Measurements from ENCODE around the gene NOX4. TPM values are rescaled to one million over a fixed set of nuclear protein-coding genes. Genes with fewer than 3 reads are reported as not detected.

The NOX4 gene
- total RNA-seq, 1 donor from 2014 or later, result 3.3 TPM

- TF ChIP-seq EZH2 (IDR thresholded peaks at IDR 0.05) (no peak), EZH2phosphoT487 (IDR thresholded peaks at IDR 0.05) (no peak)
- TF ChIP-seq, protein P1, sequence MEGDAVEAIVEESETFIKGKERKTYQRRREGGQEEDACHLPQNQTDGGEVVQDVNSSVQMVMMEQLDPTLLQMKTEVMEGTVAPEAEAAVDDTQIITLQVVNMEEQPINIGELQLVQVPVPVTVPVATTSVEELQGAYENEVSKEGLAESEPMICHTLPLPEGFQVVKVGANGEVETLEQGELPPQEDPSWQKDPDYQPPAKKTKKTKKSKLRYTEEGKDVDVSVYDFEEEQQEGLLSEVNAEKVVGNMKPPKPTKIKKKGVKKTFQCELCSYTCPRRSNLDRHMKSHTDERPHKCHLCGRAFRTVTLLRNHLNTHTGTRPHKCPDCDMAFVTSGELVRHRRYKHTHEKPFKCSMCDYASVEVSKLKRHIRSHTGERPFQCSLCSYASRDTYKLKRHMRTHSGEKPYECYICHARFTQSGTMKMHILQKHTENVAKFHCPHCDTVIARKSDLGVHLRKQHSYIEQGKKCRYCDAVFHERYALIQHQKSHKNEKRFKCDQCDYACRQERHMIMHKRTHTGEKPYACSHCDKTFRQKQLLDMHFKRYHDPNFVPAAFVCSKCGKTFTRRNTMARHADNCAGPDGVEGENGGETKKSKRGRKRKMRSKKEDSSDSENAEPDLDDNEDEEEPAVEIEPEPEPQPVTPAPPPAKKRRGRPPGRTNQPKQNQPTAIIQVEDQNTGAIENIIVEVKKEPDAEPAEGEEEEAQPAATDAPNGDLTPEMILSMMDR (IDR thresholded peaks at IDR 0.05), result no peak
- H3K27ac Mint-ChIP-seq, result peak overlapping the region; percentile 90
- Histone ChIP-seq H2AFZ (replicated peaks) (no peak overlapping the region), H3K79me2 (ENCODE audit: low read depth) (no peaks in the 10 kb centered on the region), H3K4me2 (no peak overlapping the region), H3K9me3 (ENCODE audit: low read depth) (no peaks in the 10 kb centered on the region), H3K27ac (no peak overlapping the region), H3K4me1 (peaks cover 15% of the 10 kb centered on the region), H3K9ac (no peak overlapping the region), H4K20me1 (ENCODE audit: low read depth) (no peaks in the 10 kb centered on the region), H3K4me3 (no peak overlapping the region), H3F3A (ENCODE audit: low read depth) (peaks cover 1% of the 10 kb centered on the region), H3K36me3 (no peaks in the 10 kb centered on the region), H3K27me3 (no peaks in the 10 kb centered on the region)
- H3K4me3 Mint-ChIP-seq, result no peak overlapping the region
- H3K27me3 Mint-ChIP-seq (ENCODE audit: insufficient read depth, low read depth), result no peaks in the 10 kb centered on the region
- H3K36me3 Mint-ChIP-seq, result peaks cover 6% of the 10 kb centered on the region
- DNase-seq (ENCODE audit: low spot score), result no peak
- H3K9me3 Mint-ChIP-seq, result peaks cover 8% of the 10 kb centered on the region
- H3K4me1 Mint-ChIP-seq, result peaks cover 25% of the 10 kb centered on the region
Observed at GRCh38 chr11:89442801-89443200, 48.4 kb downstream of the NOX4 start.

- TF ChIP-seq EZH2phosphoT487 (IDR thresholded peaks at IDR 0.05) (no peak), EZH2 (IDR thresholded peaks at IDR 0.05) (no peak)
- TF ChIP-seq, protein P1 (IDR thresholded peaks at IDR 0.05), result no peak
- Histone ChIP-seq H2AFZ (replicated peaks) (no peak overlapping the region), H3K79me2 (ENCODE audit: low read depth) (no peaks in the 10 kb centered on the region), H3F3A (ENCODE audit: low read depth) (peaks cover 4% of the 10 kb centered on the region), H3K4me1 (peaks cover 15% of the 10 kb centered on the region), H3K27me3 (no peaks in the 10 kb centered on the region), H3K27ac (no peak overlapping the region), H3K4me2 (no peak overlapping the region), H3K9ac (no peak overlapping the region), H3K4me3 (no peak overlapping the region), H3K9me3 (ENCODE audit: low read depth) (no peaks in the 10 kb centered on the region), H4K20me1 (ENCODE audit: low read depth) (no peaks in the 10 kb centered on the region), H3K36me3 (no peaks in the 10 kb centered on the region)
- no peaks in the 10 kb centered on the region for H3K27me3 Mint-ChIP-seq (ENCODE audit: insufficient read depth, low read depth)
- H3K9me3 Mint-ChIP-seq, result peaks cover 8% of the 10 kb centered on the region
- H3K27ac Mint-ChIP-seq, result no peak overlapping the region
- DNase-seq (ENCODE audit: low spot score), result no peak
- no peak overlapping the region for H3K4me3 Mint-ChIP-seq
- peaks cover 25% of the 10 kb centered on the region for H3K4me1 Mint-ChIP-seq
- H3K36me3 Mint-ChIP-seq, result peaks cover 6% of the 10 kb centered on the region
Observed at GRCh38 chr11:89441606-89442005, 49.6 kb downstream of the NOX4 start.

GRCh38 chr11:89437317-89437716 lies 53.9 kb downstream of the NOX4 start:
- DNase-seq (ENCODE audit: low spot score), result peak; percentile 13
- no peak overlapping the region for H3K4me3 Mint-ChIP-seq
- H4K20me1 ChIP-seq (ENCODE audit: low read depth), result no peaks in the 10 kb centered on the region

More at GRCh38 chr11:89437317-89437716, 53.9 kb downstream of the NOX4 start:
- Mint-ChIP-seq H3K27me3 (ENCODE audit: insufficient read depth, low read depth) (no peaks in the 10 kb centered on the region), H3K4me1 (peaks cover 9% of the 10 kb centered on the region), H3K36me3 (peaks cover 2% of the 10 kb centered on the region), H3K27ac (no peak overlapping the region), H3K9me3 (no peaks in the 10 kb centered on the region)
- Histone ChIP-seq H3K79me2 (ENCODE audit: low read depth) (no peaks in the 10 kb centered on the region), H3K9ac (no peak overlapping the region), H3K27me3 (no peaks in the 10 kb centered on the region), H2AFZ (replicated peaks) (no peak overlapping the region), H3F3A (ENCODE audit: low read depth) (peaks cover 4% of the 10 kb centered on the region), H3K9me3 (ENCODE audit: low read depth) (no peaks in the 10 kb centered on the region), H3K4me3 (no peak overlapping the region), H3K36me3 (no peaks in the 10 kb centered on the region), H3K27ac (no peak overlapping the region), H3K4me2 (no peak overlapping the region), H3K4me1 (peaks cover 9% of the 10 kb centered on the region)
- no peak for TF ChIP-seq EZH2 (IDR thresholded peaks at IDR 0.05)
- TF ChIP-seq, protein P1 (IDR thresholded peaks at IDR 0.05), result peak; percentile 21

All from neural progenitor cell (in vitro differentiated cells).